M059J (cell line): ENCODE data around the gene NUDT7. TPM values are rescaled to one million over a fixed set of nuclear protein-coding genes. Genes with fewer than 3 reads are reported as not detected.
A peak's percentile ranks its signal among the peaks of the same experiment; 100 is the strongest.

Experiments used
- DNase-seq: peaks from one replicate; pipeline ENCODE4 v3.0.0-alpha.2; 2012; ENCODE audit warnings: low read depth
- total RNA-seq: library from RNA; depleted of rRNA; stranded (reverse); fragments of >200 nt; shearing (Covaris generic); gene quantifications from 2 replicates; pipeline ENCODE4 v1.2.3, GENCODE V29; 2014; rRNA removed

NUDT7 gene
- total RNA-seq, 1 experiment from 2014 or later, result 5.1 TPM

- peak; percentile 95 for DNase-seq
These were observed 58.1 kb downstream of the NUDT7 start for GRCh38 chr16:77780378-77780837.

GRCh38 chr16:77781091-77781490 lies 58.8 kb downstream of the NUDT7 start:
- DNase-seq, result no peak

- peak; percentile 37 for DNase-seq
These were observed 60.4 kb downstream of the NUDT7 start for GRCh38 chr16:77782694-77783093.

- no peak for DNase-seq
These were observed 62.4 kb downstream of the NUDT7 start for GRCh38 chr16:77784441-77785372.

- DNase-seq, result no peak
These were observed 63.1 kb downstream of the NUDT7 start for GRCh38 chr16:77785373-77785764.

- no peak for DNase-seq
These were observed 64.0 kb downstream of the NUDT7 start for GRCh38 chr16:77786186-77786847.

- no peak for DNase-seq
These were observed 65.1 kb downstream of the NUDT7 start for GRCh38 chr16:77787452-77787851.

GRCh38 chr16:77788181-77789084 lies 66.1 kb downstream of the NUDT7 start, which contains the start of gene VAT1L:
VAT1L (plus strand) TSS chr16:77788564; CDS start chr16:77788683, 119 bp downstream.
- peak; percentile 29 for DNase-seq

- no peak for DNase-seq
These were observed 67.0 kb downstream of the NUDT7 start for GRCh38 chr16:77789085-77790008.

GRCh38 chr16:77790009-77790372 lies 67.7 kb downstream of the NUDT7 start:
- DNase-seq, result no peak

- no peak for DNase-seq
These were observed 68.6 kb downstream of the NUDT7 start for GRCh38 chr16:77790912-77791311.

Other genes with a start within 250 kb of the NUDT7 start
- 0.57 and 1.3 TPM in 2 replicates for gene VAT1L, start 66.0 kb downstream of the NUDT7 start, total RNA-seq